HepG2 (cell line): Measurements from ENCODE around the gene WIPF2. TPM values are rescaled to one million over a fixed set of nuclear protein-coding genes. Genes with fewer than 3 reads are reported as not detected.

Source experiments
- EED ChIP-seq: sonication (generic); formaldehyde crosslinking; IDR thresholded peaks from 2 replicates; pipeline ENCODE4 v1.5.0; 2020; ENCODE audit warnings: mild to moderate bottlenecking, missing genetic modification reagents
- ELF3 ChIP-seq: IDR thresholded peaks from 2 replicates; pipeline ENCODE4 v1.6.1; 2016; ENCODE audit warnings: missing genetic modification reagents, missing compliant biosample characterization
- GATAD2A ChIP-seq: IDR thresholded peaks from 2 replicates; pipeline ENCODE4 v1.6.1; 2016
- IKZF4 ChIP-seq: sonication (generic); formaldehyde crosslinking; IDR thresholded peaks from 2 replicates; pipeline ENCODE4 v1.5.1; 2020; ENCODE audit warnings: borderline replicate concordance, mild to moderate bottlenecking, low read depth, missing genetic modification reagents; ENCODE audit errors: not compliant biosample characterization
- MEF2D ChIP-seq: sonication (generic); formaldehyde crosslinking; IDR thresholded peaks from 2 replicates; pipeline ENCODE4 v1.5.1; 2020; ENCODE audit warnings: mild to moderate bottlenecking, missing genetic modification reagents
- RBM22 ChIP-seq: fragments of 200-400 bp; formaldehyde crosslinking; optimal IDR thresholded peaks from 2 replicates; pipeline ENCODE3; 2017; ENCODE audit warnings: mild to moderate bottlenecking, low read length, moderate library complexity
- SNAI1 ChIP-seq: sonication (generic); formaldehyde crosslinking; IDR thresholded peaks from 2 replicates; pipeline ENCODE4 v1.5.0; 2020; ENCODE audit warnings: mild to moderate bottlenecking, missing genetic modification reagents, borderline replicate concordance
- SRSF9 ChIP-seq: fragments of 200-400 bp; formaldehyde crosslinking; IDR thresholded peaks from 2 replicates; pipeline ENCODE4 v1.6.1; 2018; ENCODE audit warnings: borderline replicate concordance, mild to moderate bottlenecking, low read depth, low read length; ENCODE audit not compliant: insufficient read depth, poor library complexity, severe bottlenecking
- TBX2 ChIP-seq: sonication (generic); formaldehyde crosslinking; IDR thresholded peaks from 2 replicates; pipeline ENCODE4 v1.5.0; 2020; ENCODE audit warnings: missing genetic modification reagents, mild to moderate bottlenecking, borderline replicate concordance
- ZNF263 ChIP-seq: sonication (generic); formaldehyde crosslinking; IDR thresholded peaks from 2 replicates; pipeline ENCODE4 v1.4.0; 2020; ENCODE audit warnings: missing genetic modification reagents
- ZNF619 ChIP-seq: sonication (generic); formaldehyde crosslinking; IDR thresholded peaks from 2 replicates; pipeline ENCODE4 v1.4.0; 2020; ENCODE audit warnings: mild to moderate bottlenecking, missing genetic modification reagents
- ZNF674 ChIP-seq: sonication (generic); formaldehyde crosslinking; IDR thresholded peaks from 2 replicates; pipeline ENCODE4 v1.5.0; 2020; ENCODE audit warnings: low read depth, mild to moderate bottlenecking, missing genetic modification reagents
- ZSCAN21 ChIP-seq: sonication (generic); formaldehyde crosslinking; IDR thresholded peaks from 2 replicates; pipeline ENCODE4 v1.8.0; 2022; ENCODE audit warnings: mild to moderate bottlenecking, missing genetic modification reagents, moderate library complexity, borderline replicate concordance
- ZSCAN30 ChIP-seq: sonication (generic); formaldehyde crosslinking; IDR thresholded peaks from 2 replicates; pipeline ENCODE4 v1.5.0; 2020; ENCODE audit warnings: mild to moderate bottlenecking, missing genetic modification reagents
- polyA plus RNA-seq, 8 experiments: library from polyadenylated mRNA; depleted of rRNA in 3 of 8; stranded (reverse) in 7 of 8; unstranded in 1 of 8; fragments of >200 nt; fragmentation: Illumina TruSeq in 4 of 8; extraction: Trizol in 4 of 8; gene quantifications; 2 replicates each; pipeline versions ENCODE4 v1.2.1 to v1.2.3, GENCODE V29; 2011 to 2016; ENCODE audit warnings: low read depth in 4 of 8, missing spikeins in 1 of 8, mixed read lengths in 1 of 8; ENCODE audit not compliant: insufficient read depth in 1 of 8
- total RNA-seq, 5 experiments: library from RNA; depleted of rRNA; stranded (reverse); fragments of >200 nt; fragmentation: Illumina TruSeq; extraction: Trizol; gene quantifications; 2 replicates each; pipeline ENCODE4 v1.2.3, GENCODE V29; 2016; ENCODE audit warnings: low read depth in 1 of 5
- TF ChIP-seq, protein P1 (sequence below): sonication (generic); formaldehyde crosslinking; IDR thresholded peaks from 2 replicates; pipeline ENCODE4 v1.5.0; 2020; ENCODE audit warnings: missing genetic modification reagents, mild to moderate bottlenecking, borderline replicate concordance
- TF ChIP-seq, protein P2 (sequence below): sonication (generic); formaldehyde crosslinking; IDR thresholded peaks from 2 replicates; pipeline ENCODE4 v1.4.0; 2020; ENCODE audit warnings: low read depth, missing genetic modification reagents
- TF ChIP-seq, protein P3 (sequence below): sonication (generic); formaldehyde crosslinking; conservative IDR thresholded peaks from 2 replicates; pipeline ENCODE4 v1.4.0; 2020; ENCODE audit warnings: mild to moderate bottlenecking, missing genetic modification reagents, moderate library complexity

The WIPF2 gene
- total and polyA plus RNA-seq, 2 of the 13 experiments (the other 11 are each of a cell fraction or from before 2014, with no cell fraction given) = 7.2 to 10.8 TPM

DNA sequence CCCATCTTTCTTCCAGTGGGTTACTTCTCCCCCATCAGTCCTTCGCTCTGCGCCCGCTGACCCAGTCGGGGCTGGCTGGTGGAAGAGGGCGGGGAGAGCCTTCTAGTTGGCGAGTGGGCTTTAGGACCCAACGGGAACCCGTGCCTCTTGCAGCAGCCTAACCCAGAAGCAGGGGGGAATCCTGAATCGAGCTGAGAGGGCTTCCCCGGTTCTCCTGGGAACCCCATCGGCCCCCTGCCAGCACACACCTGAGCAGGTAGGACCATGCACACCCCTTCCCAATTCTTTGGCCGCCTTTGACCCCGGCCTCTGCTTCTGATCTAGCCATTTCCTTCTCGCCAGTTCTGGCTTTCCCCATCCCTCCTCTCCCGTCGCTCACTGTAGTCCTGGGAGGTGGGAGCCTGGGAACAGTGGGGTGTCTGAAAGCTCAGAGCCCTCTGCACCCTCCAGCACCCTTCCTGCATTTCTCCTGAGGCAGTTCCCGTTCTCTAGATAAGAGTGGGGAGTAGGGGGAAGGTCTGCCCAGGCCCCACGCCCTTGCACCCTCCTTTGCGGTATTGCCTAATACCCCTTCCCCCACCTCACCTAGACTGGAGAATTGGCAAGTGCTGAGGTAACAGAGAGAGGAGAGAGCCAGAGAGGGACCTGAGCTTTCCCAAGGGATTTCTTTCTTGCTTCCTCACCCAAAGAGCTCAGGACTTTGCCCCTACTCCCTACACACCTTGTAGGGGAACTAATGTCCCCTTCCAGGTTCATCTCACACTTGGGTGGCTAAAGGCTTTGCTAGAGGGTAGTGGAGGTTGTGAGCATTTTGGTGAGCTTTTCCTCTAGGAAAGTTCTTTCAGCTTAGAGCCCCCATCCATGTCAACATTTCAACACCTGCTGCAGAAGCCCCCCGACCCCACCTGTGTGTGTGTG is 90.2 kb downstream of the WIPF2 start, which contains the start of gene RARA (continued):
- TF ChIP-seq, protein P1, sequence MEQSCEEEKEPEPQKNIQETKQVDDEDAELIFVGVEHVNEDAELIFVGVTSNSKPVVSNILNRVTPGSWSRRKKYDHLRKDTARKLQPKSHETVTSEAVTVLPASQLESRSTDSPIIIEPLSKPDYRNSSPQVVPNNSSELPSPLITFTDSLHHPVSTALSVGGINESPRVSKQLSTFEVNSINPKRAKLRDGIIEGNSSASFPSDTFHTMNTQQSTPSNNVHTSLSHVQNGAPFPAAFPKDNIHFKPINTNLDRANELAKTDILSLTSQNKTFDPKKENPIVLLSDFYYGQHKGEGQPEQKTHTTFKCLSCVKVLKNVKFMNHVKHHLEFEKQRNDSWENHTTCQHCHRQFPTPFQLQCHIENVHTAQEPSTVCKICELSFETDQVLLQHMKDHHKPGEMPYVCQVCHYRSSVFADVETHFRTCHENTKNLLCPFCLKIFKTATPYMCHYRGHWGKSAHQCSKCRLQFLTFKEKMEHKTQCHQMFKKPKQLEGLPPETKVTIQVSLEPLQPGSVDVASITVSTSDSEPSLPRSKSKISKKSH = peak; percentile 73; the same call in 1 of the 2 replicates
- TF ChIP-seq ZNF263 (CRISPR knock-in tag) = 0 out of 2 replicates have a peak, but pooled peaks have one; percentile 16
- peak; percentile 54; the same call in 1 of the 2 replicates for TF ChIP-seq MEF2D
- no peak for TF ChIP-seq ZSCAN30 (CRISPR knock-in tag)
- TF ChIP-seq, protein P2, sequence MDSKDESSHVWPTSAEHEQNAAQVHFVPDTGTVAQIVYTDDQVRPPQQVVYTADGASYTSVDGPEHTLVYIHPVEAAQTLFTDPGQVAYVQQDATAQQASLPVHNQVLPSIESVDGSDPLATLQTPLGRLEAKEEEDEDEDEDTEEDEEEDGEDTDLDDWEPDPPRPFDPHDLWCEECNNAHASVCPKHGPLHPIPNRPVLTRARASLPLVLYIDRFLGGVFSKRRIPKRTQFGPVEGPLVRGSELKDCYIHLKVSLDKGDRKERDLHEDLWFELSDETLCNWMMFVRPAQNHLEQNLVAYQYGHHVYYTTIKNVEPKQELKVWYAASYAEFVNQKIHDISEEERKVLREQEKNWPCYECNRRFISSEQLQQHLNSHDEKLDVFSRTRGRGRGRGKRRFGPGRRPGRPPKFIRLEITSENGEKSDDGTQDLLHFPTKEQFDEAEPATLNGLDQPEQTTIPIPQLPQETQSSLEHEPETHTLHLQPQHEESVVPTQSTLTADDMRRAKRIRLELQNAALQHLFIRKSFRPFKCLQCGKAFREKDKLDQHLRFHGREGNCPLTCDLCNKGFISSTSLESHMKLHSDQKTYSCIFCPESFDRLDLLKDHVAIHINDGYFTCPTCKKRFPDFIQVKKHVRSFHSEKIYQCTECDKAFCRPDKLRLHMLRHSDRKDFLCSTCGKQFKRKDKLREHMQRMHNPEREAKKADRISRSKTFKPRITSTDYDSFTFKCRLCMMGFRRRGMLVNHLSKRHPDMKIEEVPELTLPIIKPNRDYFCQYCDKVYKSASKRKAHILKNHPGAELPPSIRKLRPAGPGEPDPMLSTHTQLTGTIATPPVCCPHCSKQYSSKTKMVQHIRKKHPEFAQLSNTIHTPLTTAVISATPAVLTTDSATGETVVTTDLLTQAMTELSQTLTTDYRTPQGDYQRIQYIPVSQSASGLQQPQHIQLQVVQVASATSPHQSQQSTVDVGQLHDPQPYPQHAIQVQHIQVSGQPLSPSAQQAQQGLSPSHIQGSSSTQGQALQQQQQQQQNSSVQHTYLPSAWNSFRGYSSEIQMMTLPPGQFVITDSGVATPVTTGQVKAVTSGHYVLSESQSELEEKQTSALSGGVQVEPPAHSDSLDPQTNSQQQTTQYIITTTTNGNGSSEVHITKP (CRISPR knock-in tag) = peak; percentile 69; the same call in 1 of the 2 replicates
- TF ChIP-seq GATAD2A (CRISPR knock-in tag) = no peak; the same call in 1 of the 2 replicates
- TF ChIP-seq SNAI1 (CRISPR knock-in tag) = no peak
- no peak for TF ChIP-seq ZNF619 (CRISPR knock-in tag)
- TF ChIP-seq ZSCAN21 (CRISPR knock-in tag) = peak; percentile 84; the same call in 1 of the 2 replicates
- no peak for TF ChIP-seq RBM22
- TF ChIP-seq SRSF9 = no peak
- peak; percentile 56 for TF ChIP-seq IKZF4
- peak; percentile 52; the same call in 1 of the 2 replicates for TF ChIP-seq TBX2 (CRISPR knock-in tag)
- TF ChIP-seq ZNF674 (CRISPR knock-in tag) = no peak
- TF ChIP-seq ELF3 (CRISPR knock-in tag) = peak; percentile 61
- TF ChIP-seq EED = peak; percentile 59; the same call in 1 of the 2 replicates
- TF ChIP-seq, protein P3, sequence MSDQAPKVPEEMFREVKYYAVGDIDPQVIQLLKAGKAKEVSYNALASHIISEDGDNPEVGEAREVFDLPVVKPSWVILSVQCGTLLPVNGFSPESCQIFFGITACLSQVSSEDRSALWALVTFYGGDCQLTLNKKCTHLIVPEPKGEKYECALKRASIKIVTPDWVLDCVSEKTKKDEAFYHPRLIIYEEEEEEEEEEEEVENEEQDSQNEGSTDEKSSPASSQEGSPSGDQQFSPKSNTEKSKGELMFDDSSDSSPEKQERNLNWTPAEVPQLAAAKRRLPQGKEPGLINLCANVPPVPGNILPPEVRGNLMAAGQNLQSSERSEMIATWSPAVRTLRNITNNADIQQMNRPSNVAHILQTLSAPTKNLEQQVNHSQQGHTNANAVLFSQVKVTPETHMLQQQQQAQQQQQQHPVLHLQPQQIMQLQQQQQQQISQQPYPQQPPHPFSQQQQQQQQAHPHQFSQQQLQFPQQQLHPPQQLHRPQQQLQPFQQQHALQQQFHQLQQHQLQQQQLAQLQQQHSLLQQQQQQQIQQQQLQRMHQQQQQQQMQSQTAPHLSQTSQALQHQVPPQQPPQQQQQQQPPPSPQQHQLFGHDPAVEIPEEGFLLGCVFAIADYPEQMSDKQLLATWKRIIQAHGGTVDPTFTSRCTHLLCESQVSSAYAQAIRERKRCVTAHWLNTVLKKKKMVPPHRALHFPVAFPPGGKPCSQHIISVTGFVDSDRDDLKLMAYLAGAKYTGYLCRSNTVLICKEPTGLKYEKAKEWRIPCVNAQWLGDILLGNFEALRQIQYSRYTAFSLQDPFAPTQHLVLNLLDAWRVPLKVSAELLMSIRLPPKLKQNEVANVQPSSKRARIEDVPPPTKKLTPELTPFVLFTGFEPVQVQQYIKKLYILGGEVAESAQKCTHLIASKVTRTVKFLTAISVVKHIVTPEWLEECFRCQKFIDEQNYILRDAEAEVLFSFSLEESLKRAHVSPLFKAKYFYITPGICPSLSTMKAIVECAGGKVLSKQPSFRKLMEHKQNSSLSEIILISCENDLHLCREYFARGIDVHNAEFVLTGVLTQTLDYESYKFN (CRISPR knock-in tag) = peak; percentile 43; the same call in 1 of the 2 replicates
